ENCODE measurements around the gene FBXW11. TPM values are rescaled to one million over a fixed set of nuclear protein-coding genes. Genes with fewer than 3 reads are reported as not detected.
"Not testable (repeated sequence)": the region's sequence is repeated elsewhere in the genome, so short reads cannot be mapped to it uniquely, and the experiment has no call there.

Gene FBXW11
- total RNA-seq, 1 experiment from 2014 or later = 54.8 TPM

DNA sequence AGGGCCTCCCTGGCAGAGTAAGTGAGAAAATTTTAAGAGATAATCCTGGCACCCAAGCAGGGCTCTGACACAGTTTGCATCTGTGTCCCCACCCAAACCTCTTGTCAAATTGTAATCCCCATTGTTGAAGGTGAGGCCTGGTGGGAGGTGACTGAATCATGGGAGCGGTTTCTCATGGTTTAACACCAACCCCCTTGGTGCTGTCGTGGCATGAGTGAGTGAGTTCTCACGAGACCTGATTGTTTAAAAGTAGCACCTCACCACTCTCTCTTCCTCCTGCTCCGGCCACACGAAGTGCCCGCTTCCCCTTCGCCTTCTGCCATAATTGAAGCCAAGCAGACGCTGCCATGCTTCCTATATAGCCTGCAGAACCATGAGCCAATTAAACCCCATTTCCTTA lies 80.1 kb downstream of the FBXW11 start:
- Histone ChIP-seq H2AFZ (no peak overlapping the region), H3K4me2 (no peak overlapping the region), H3K9me2 (ENCODE audit: insufficient read depth) (no peaks in the 10 kb centered on the region), H4K20me1 (ENCODE audit: insufficient read depth) (peaks cover 49% of the 10 kb centered on the region), H3K4me3 (no peak overlapping the region), H3K36me3 (ENCODE audit: low read depth) (no peaks in the 10 kb centered on the region), H3K27ac (no peak overlapping the region), H3K9me3 (ENCODE audit: insufficient read depth, low read depth) (no peaks in the 10 kb centered on the region; the same call in 1 of the 2 replicates), H3K27me3 (ENCODE audit: insufficient read depth, low read depth) (no peaks in the 10 kb centered on the region), H3K79me2 (ENCODE audit: low read depth) (peaks cover 77% of the 10 kb centered on the region), H3K4me1 (replicated peaks; ENCODE audit: insufficient read depth) (no peaks in the 10 kb centered on the region), H3F3A (ENCODE audit: insufficient read depth, low read depth) (peaks cover 18% of the 10 kb centered on the region)
- TF ChIP-seq, protein P1, sequence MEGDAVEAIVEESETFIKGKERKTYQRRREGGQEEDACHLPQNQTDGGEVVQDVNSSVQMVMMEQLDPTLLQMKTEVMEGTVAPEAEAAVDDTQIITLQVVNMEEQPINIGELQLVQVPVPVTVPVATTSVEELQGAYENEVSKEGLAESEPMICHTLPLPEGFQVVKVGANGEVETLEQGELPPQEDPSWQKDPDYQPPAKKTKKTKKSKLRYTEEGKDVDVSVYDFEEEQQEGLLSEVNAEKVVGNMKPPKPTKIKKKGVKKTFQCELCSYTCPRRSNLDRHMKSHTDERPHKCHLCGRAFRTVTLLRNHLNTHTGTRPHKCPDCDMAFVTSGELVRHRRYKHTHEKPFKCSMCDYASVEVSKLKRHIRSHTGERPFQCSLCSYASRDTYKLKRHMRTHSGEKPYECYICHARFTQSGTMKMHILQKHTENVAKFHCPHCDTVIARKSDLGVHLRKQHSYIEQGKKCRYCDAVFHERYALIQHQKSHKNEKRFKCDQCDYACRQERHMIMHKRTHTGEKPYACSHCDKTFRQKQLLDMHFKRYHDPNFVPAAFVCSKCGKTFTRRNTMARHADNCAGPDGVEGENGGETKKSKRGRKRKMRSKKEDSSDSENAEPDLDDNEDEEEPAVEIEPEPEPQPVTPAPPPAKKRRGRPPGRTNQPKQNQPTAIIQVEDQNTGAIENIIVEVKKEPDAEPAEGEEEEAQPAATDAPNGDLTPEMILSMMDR (conservative IDR thresholded peaks at IDR 0.05) = no peak
- no peak for TF ChIP-seq EZH2 (IDR thresholded peaks at IDR 0.05; ENCODE audit: low read depth)
- ChIA-PET POLR2A (ENCODE audit: unreplicated experiment) (no interaction called here), CTCF (interaction anchor here (0.6 kb wide), 1 partner anchor 1299 kb away, joined by 3 read pairs; no protein-coding TSS in a partner anchor)
- DNase-seq = no peak
- intact Hi-C loops (cut with micrococcal nuclease; ENCODE audit: unreplicated experiment) = no loop called here
- BruUV-seq (replicated peaks) = no TSS peak

DNA sequence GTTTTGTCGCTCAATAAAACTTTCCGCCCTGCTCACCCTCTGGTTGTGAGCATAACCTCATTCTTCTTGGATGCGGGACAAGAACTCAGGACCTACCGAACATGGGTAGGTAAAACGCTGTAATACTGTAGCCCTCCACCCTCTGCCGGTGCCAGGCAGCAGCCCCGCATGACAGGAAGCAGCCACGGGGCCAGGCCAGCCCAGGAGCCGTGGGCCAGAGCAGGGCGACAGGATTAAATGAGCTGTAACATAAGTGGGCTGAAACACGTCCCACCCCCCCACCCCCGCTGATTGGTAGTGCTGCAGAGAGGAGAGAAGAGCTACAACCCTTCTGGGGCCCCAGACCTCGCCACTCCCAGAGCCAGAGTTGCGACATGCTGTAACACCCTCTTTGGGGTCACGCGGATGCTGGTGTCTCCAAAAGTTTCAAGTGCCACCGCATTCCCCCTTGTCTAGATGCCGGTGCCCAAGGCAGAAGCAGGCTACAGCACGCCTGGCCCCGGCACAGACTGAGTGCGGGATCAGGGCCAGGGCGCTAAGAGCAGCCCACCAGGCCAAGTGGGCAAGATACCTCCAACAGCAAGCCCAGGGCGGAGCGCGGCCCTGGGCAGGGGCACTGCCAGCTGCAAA lies 81.8 kb downstream of the FBXW11 start:
- intact Hi-C loops (cut with micrococcal nuclease; ENCODE audit: unreplicated experiment) = no loop called here
- Histone ChIP-seq H3K9me2 (ENCODE audit: insufficient read depth) (no peaks in the 10 kb centered on the region), H3K9me3 (ENCODE audit: insufficient read depth, low read depth) (no peaks in the 10 kb centered on the region), H2AFZ (no peak overlapping the region), H3F3A (ENCODE audit: insufficient read depth, low read depth) (peaks cover 18% of the 10 kb centered on the region), H3K27me3 (ENCODE audit: insufficient read depth, low read depth) (no peaks in the 10 kb centered on the region), H3K27ac (no peak overlapping the region), H3K4me3 (no peak overlapping the region), H3K4me1 (replicated peaks; ENCODE audit: insufficient read depth) (no peaks in the 10 kb centered on the region), H3K36me3 (ENCODE audit: low read depth) (no peaks in the 10 kb centered on the region), H3K79me2 (ENCODE audit: low read depth) (peaks cover 81% of the 10 kb centered on the region), H4K20me1 (ENCODE audit: insufficient read depth) (peaks cover 49% of the 10 kb centered on the region), H3K4me2 (no peak overlapping the region)
- TF ChIP-seq, protein P1 (conservative IDR thresholded peaks at IDR 0.05) = no peak
- TF ChIP-seq EZH2 (IDR thresholded peaks at IDR 0.05; ENCODE audit: low read depth) = no peak
- no peak for DNase-seq
- POLR2A ChIA-PET (ENCODE audit: unreplicated experiment) = no interaction called here
- CTCF ChIA-PET = no interaction called here
- BruUV-seq (replicated peaks) = no TSS peak

DNA sequence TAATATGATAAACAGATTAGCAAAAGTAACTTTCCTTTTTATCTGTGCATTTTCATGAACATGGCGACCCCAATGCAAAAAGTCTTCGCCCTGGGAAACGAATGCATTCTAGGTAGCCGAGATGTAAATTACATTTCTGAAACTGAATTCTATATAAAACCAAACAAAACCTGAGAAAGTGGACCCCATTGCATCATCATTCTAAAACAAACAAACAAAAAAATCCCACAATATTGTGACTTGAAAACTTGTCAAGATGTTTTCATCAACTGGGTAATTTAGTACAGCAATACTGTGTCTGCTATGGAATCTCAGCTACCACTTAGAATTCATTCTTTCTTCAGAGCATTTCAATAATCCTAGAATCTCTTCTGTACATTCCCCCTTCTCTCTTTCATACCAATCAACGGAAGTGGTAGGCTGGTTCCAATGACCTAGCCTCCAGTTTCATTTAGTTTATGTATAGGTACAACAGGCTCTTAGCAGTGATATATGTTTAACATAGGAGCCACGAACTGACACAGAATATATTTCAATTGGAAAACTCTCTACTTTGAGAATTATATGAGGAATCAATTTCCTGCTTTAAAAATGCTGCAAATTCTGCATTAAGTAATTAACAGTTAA lies 85.6 kb downstream of the FBXW11 start:
- POLR2A ChIA-PET (ENCODE audit: unreplicated experiment) = no interaction called here
- no peak overlapping the region for H3K27ac ChIP-seq
- peaks cover 57% of the 10 kb centered on the region for H4K20me1 ChIP-seq (ENCODE audit: insufficient read depth)
- H3K4me2 ChIP-seq = no peak overlapping the region
- peaks cover 9% of the 10 kb centered on the region for H3F3A ChIP-seq (ENCODE audit: insufficient read depth, low read depth)
- H3K36me3 ChIP-seq (ENCODE audit: low read depth) = no peaks in the 10 kb centered on the region
- no peaks in the 10 kb centered on the region for H3K4me1 ChIP-seq (replicated peaks; ENCODE audit: insufficient read depth)
- no peak overlapping the region for H2AFZ ChIP-seq
- no TSS peak for BruUV-seq (replicated peaks)
- no peak for DNase-seq
- TF ChIP-seq, protein P1 (conservative IDR thresholded peaks at IDR 0.05) = no peak
- TF ChIP-seq EZH2 (IDR thresholded peaks at IDR 0.05; ENCODE audit: low read depth) = no peak
- intact Hi-C loops (cut with micrococcal nuclease; ENCODE audit: unreplicated experiment) = no loop called here
- no peak overlapping the region for H3K4me3 ChIP-seq
- H3K9me3 ChIP-seq (ENCODE audit: insufficient read depth, low read depth) = no peaks in the 10 kb centered on the region
- H3K79me2 ChIP-seq (ENCODE audit: low read depth) = peaks cover 69% of the 10 kb centered on the region
- no peaks in the 10 kb centered on the region for H3K27me3 ChIP-seq (ENCODE audit: insufficient read depth, low read depth)
- H3K9me2 ChIP-seq (ENCODE audit: insufficient read depth) = no peaks in the 10 kb centered on the region
- CTCF ChIA-PET = no interaction called here

DNA sequence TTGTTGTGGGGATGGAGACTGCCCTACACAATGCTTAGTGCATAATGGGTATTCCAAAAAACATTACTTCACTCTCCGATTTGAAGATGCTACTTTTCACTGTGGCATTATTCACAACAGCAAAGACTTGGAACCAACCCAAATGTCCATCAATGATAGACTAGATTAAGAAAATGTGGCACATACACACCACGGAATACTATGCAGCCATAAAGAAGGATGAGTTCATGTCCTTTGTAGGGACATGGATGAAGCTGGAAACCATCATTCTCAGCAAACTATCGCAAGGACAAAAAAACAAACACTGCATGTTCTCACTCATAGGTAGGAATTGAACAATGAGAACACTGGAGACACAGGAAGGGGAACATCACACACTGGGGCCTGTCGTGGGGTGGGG lies 90.7 kb downstream of the FBXW11 start:
- Histone ChIP-seq H3K79me2 (ENCODE audit: low read depth) (peaks cover 43% of the 10 kb centered on the region), H4K20me1 (ENCODE audit: insufficient read depth) (peaks cover 58% of the 10 kb centered on the region)

More for the DNA sequence above, 90.7 kb downstream of the FBXW11 start:
- DNase-seq; H3K27me3 ChIP-seq (ENCODE audit: insufficient read depth, low read depth); H3K9me2 ChIP-seq (ENCODE audit: insufficient read depth); POLR2A ChIA-PET (ENCODE audit: unreplicated experiment); H3K36me3 ChIP-seq (ENCODE audit: low read depth); BruUV-seq (replicated peaks); H2AFZ ChIP-seq; H3K4me3 ChIP-seq; H3K27ac ChIP-seq; intact Hi-C loops (cut with micrococcal nuclease; ENCODE audit: unreplicated experiment); H3K9me3 ChIP-seq (ENCODE audit: insufficient read depth, low read depth); H3K4me1 ChIP-seq (replicated peaks; ENCODE audit: insufficient read depth); H3K4me2 ChIP-seq: not testable (repeated sequence)
- peaks cover 11% of the 10 kb centered on the region; the same call in 1 of the 2 replicates for H3F3A ChIP-seq (ENCODE audit: insufficient read depth, low read depth)
- CTCF ChIA-PET = interaction anchor here (0.7 kb wide), 1 partner anchor 504 kb away, joined by 3 read pairs; no protein-coding TSS in a partner anchor
